ENCODE results near the gene GSG1L. TPM values are rescaled to one million over a fixed set of nuclear protein-coding genes. Genes with fewer than 3 reads are reported as not detected.

The GSG1L gene
- total RNA-seq, 1 donor from 2014 or later = 1.4 TPM

GRCh38 chr16:27927266-27927901, 136.1 kb downstream of the GSG1L start:
- no peaks in the 10 kb centered on the region for H3K36me3 Mint-ChIP-seq
- no peak overlapping the region for H3K27ac Mint-ChIP-seq
- H3K9me3 Mint-ChIP-seq = no peaks in the 10 kb centered on the region

GRCh38 chr16:27925612-27926011, 137.9 kb downstream of the GSG1L start:
- TF ChIP-seq CTCF (conservative IDR thresholded peaks at IDR 0.05) = no peak
- H3K36me3 Mint-ChIP-seq = no peaks in the 10 kb centered on the region
- peaks cover 34% of the 10 kb centered on the region for H3K27me3 Mint-ChIP-seq
- H3K4me1 Mint-ChIP-seq (ENCODE audit: unreplicated experiment) = peaks cover 6% of the 10 kb centered on the region
- no peak for DNase-seq (ENCODE audit: extremely low spot score, unreplicated experiment)
- no peak overlapping the region for H3K4me3 Mint-ChIP-seq
- H3K27ac Mint-ChIP-seq = no peak overlapping the region
- no peaks in the 10 kb centered on the region for H3K9me3 Mint-ChIP-seq

More at GRCh38 chr16:27927266-27927901, 136.1 kb downstream of the GSG1L start:
- no peak for DNase-seq (ENCODE audit: extremely low spot score, unreplicated experiment)
- Mint-ChIP-seq H3K4me3 (no peak overlapping the region), H3K4me1 (ENCODE audit: unreplicated experiment) (peaks cover 5% of the 10 kb centered on the region), H3K27me3 (peaks cover 25% of the 10 kb centered on the region)
- no peak for TF ChIP-seq CTCF (conservative IDR thresholded peaks at IDR 0.05)

- TF ChIP-seq CTCF (conservative IDR thresholded peaks at IDR 0.05) = no peak
- Mint-ChIP-seq H3K4me3 (no peak overlapping the region), H3K4me1 (ENCODE audit: unreplicated experiment) (peaks cover 12% of the 10 kb centered on the region), H3K27me3 (peaks cover 40% of the 10 kb centered on the region), H3K36me3 (no peaks in the 10 kb centered on the region), H3K27ac (no peak overlapping the region), H3K9me3 (no peaks in the 10 kb centered on the region)
- DNase-seq (ENCODE audit: extremely low spot score, unreplicated experiment) = no peak
Measured at GRCh38 chr16:27924411-27925118, 138.9 kb downstream of the GSG1L start.

GRCh38 chr16:27923751-27924150, 139.8 kb downstream of the GSG1L start:
- no peak for TF ChIP-seq CTCF (conservative IDR thresholded peaks at IDR 0.05)
- Mint-ChIP-seq H3K27me3 (peaks cover 40% of the 10 kb centered on the region), H3K4me1 (ENCODE audit: unreplicated experiment) (peaks cover 12% of the 10 kb centered on the region), H3K27ac (no peak overlapping the region), H3K36me3 (no peaks in the 10 kb centered on the region), H3K9me3 (no peaks in the 10 kb centered on the region), H3K4me3 (no peak overlapping the region)
- DNase-seq (ENCODE audit: extremely low spot score, unreplicated experiment) = no peak

GRCh38 chr16:27922433-27922832, 141.1 kb downstream of the GSG1L start:
- peaks cover 33% of the 10 kb centered on the region for H3K27me3 Mint-ChIP-seq
- H3K36me3 Mint-ChIP-seq = no peaks in the 10 kb centered on the region
- H3K4me3 Mint-ChIP-seq = no peak overlapping the region
- no peak for TF ChIP-seq CTCF (conservative IDR thresholded peaks at IDR 0.05)
- no peaks in the 10 kb centered on the region for H3K9me3 Mint-ChIP-seq
- DNase-seq (ENCODE audit: extremely low spot score, unreplicated experiment) = no peak
- no peak overlapping the region for H3K27ac Mint-ChIP-seq
- H3K4me1 Mint-ChIP-seq (ENCODE audit: unreplicated experiment) = peaks cover 12% of the 10 kb centered on the region
